Activated B cell treated with CpG ODN at 0.5 μM for 24 hours (primary cell): ENCODE measurements around the gene MAD1L1. TPM values are rescaled to one million over a fixed set of nuclear protein-coding genes. Genes with fewer than 3 reads are reported as not detected.

Source experiments
- ATAC-seq: fragments of 200-7000 bp; cut with Tn5 transposase; one replicate; pipeline ENCODE4 v1.10.0; 2021; ENCODE audit warnings: low read depth, mild to moderate bottlenecking, moderate library complexity
- CTCF ChIA-PET: fragments of 350-600 bp; sonication (Branson Sonifier 250); formaldehyde crosslinking; loops from one replicate; lab custom pipeline; 2021; ENCODE audit warnings: antibody characterized with exemption; lab: Charles Lee
- POLR2A ChIA-PET: fragments of 350-600 bp; sonication (Branson Sonifier 250); formaldehyde crosslinking; loops from one replicate; lab custom pipeline; 2021; ENCODE audit warnings: antibody characterized with exemption; lab: Charles Lee
- DNase-seq: peaks from one replicate; pipeline ENCODE4 v3.0.0; 2022
- H3K27ac Mint-ChIP-seq: one replicate; pipeline ENCODE4 v1.8.0; 2020; ENCODE audit warnings: mixed read lengths
- H3K27me3 Mint-ChIP-seq: one replicate; pipeline ENCODE4 v1.8.0; 2021; ENCODE audit warnings: mixed read lengths
- H3K36me3 Mint-ChIP-seq: one replicate; pipeline ENCODE4 v1.8.0; 2021; ENCODE audit warnings: low read depth, mixed read lengths
- H3K4me1 Mint-ChIP-seq: one replicate; pipeline ENCODE4 v1.8.0; 2021; ENCODE audit warnings: mixed read lengths
- H3K4me3 Mint-ChIP-seq: one replicate; pipeline ENCODE4 v1.8.0; 2020; ENCODE audit warnings: mild to moderate bottlenecking, mixed read lengths
- H3K9me3 Mint-ChIP-seq: one replicate; pipeline ENCODE4 v1.8.0; 2020; ENCODE audit warnings: mixed read lengths
- intact Hi-C: fragments of 100-400 bp; cut with micrococcal nuclease; formaldehyde crosslinking; loops from one replicate; pipeline ENCODE4 v1.15.1; 2024
- total RNA-seq: library from RNA; stranded (reverse); gene quantifications from 2 replicates; pipeline ENCODE4 v1.2.3, GENCODE V29; 2022
- TF ChIP-seq, protein P1 (sequence below): fragments of 200-600 bp; IDR thresholded peaks from one replicate; pipeline ENCODE4 v1.8.0; 2022; ENCODE audit warnings: antibody characterized with exemption, mild to moderate bottlenecking

MAD1L1 gene
- total RNA-seq, 1 donor from 2014 or later = 54.6 TPM

DNA sequence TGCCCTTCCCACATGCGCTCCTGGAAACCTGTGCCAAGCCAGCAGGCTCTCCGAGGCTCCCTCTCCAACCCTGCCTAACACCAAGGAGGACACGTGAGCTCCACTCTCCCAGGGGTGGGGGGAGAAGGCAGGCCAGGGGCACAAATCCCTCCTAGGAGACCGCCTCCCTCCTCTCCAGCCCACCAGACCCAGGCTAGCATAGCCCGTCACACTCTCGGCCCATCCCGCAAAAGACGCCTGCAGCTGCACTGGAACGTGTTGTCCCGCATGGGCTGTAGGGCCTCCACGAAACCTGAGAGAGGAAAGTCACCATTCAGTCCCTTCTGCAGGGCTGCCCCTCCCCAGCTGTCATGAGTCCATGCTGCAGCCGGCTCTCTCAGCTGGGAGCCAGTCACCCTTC is 126.3 kb downstream of the MAD1L1 start:
- ChIA-PET POLR2A (no interaction called here), CTCF (no interaction called here)
- H3K9me3 Mint-ChIP-seq = no peaks in the 10 kb centered on the region
- no peak overlapping the region for H3K27ac Mint-ChIP-seq
- TF ChIP-seq, protein P1, sequence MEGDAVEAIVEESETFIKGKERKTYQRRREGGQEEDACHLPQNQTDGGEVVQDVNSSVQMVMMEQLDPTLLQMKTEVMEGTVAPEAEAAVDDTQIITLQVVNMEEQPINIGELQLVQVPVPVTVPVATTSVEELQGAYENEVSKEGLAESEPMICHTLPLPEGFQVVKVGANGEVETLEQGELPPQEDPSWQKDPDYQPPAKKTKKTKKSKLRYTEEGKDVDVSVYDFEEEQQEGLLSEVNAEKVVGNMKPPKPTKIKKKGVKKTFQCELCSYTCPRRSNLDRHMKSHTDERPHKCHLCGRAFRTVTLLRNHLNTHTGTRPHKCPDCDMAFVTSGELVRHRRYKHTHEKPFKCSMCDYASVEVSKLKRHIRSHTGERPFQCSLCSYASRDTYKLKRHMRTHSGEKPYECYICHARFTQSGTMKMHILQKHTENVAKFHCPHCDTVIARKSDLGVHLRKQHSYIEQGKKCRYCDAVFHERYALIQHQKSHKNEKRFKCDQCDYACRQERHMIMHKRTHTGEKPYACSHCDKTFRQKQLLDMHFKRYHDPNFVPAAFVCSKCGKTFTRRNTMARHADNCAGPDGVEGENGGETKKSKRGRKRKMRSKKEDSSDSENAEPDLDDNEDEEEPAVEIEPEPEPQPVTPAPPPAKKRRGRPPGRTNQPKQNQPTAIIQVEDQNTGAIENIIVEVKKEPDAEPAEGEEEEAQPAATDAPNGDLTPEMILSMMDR = no peak
- no peaks in the 10 kb centered on the region for H3K36me3 Mint-ChIP-seq
- no peak overlapping the region for H3K4me3 Mint-ChIP-seq
- ATAC-seq = no peak
- H3K4me1 Mint-ChIP-seq = peaks cover 40% of the 10 kb centered on the region
- H3K27me3 Mint-ChIP-seq = no peaks in the 10 kb centered on the region
- DNase-seq = no peak
- intact Hi-C loops = no loop called here

GRCh38 chr7:2105917-2106316 is 126.8 kb downstream of the MAD1L1 start:
- Mint-ChIP-seq H3K4me1 (peaks cover 37% of the 10 kb centered on the region), H3K27me3 (no peaks in the 10 kb centered on the region), H3K36me3 (no peaks in the 10 kb centered on the region), H3K27ac (no peak overlapping the region), H3K4me3 (no peak overlapping the region), H3K9me3 (no peaks in the 10 kb centered on the region)
- no peak for DNase-seq
- intact Hi-C loops = no loop called here
- ChIA-PET POLR2A (no interaction called here), CTCF (no interaction called here)
- ATAC-seq = no peak
- TF ChIP-seq, protein P1 = no peak

- ATAC-seq (no peak), DNase-seq (no peak)
- CTCF ChIA-PET = interaction anchor here (0.8 kb wide), 1 partner anchor 243 kb away, joined by 4 read pairs; no protein-coding TSS in a partner anchor
- H3K27ac Mint-ChIP-seq = peak overlapping the region; percentile 59
- no peaks in the 10 kb centered on the region for H3K36me3 Mint-ChIP-seq
- intact Hi-C loops = no loop called here
- H3K4me3 Mint-ChIP-seq = no peak overlapping the region
- POLR2A ChIA-PET = no interaction called here
- H3K4me1 Mint-ChIP-seq = peaks cover 37% of the 10 kb centered on the region
- TF ChIP-seq, protein P1 = no peak
- H3K27me3 Mint-ChIP-seq = no peaks in the 10 kb centered on the region
- H3K9me3 Mint-ChIP-seq = no peaks in the 10 kb centered on the region
Measured at GRCh38 chr7:2105280-2105679, 127.5 kb downstream of the MAD1L1 start.

DNA sequence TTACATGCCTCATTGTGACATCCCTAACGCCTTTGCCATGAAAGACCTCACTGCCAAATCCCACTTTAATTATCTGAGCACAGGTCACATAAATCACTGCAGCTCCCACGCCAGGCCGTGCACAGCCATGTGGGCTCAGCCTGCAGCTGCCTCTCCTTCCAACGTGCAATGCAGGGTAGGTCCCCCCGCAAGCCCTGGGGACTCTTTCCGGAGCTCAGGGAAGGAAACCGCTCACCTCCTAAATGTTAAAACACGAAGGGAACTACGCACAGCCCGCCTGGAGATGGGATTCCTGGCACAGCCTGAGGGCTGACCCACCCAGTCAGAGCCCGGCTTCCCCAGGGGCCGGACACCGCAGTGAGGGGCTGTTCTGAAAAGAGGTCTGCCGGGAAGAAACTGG is 128.0 kb downstream of the MAD1L1 start:
- Mint-ChIP-seq H3K4me3 (no peak overlapping the region), H3K9me3 (no peaks in the 10 kb centered on the region), H3K27ac (peak overlapping the region; percentile 71), H3K4me1 (peaks cover 37% of the 10 kb centered on the region), H3K36me3 (no peaks in the 10 kb centered on the region), H3K27me3 (no peaks in the 10 kb centered on the region)
- ChIA-PET CTCF (interaction anchor here (0.8 kb wide), 1 partner anchor 243 kb away, joined by 4 read pairs; no protein-coding TSS in a partner anchor), POLR2A (no interaction called here)
- DNase-seq (no peak), ATAC-seq (no peak)
- intact Hi-C loops = loop anchor here (1.0 to 5.0 kb wide), 5 partner anchors 53 to 442 kb away; no protein-coding TSS in a partner anchor
- TF ChIP-seq, protein P1 = no peak

DNA sequence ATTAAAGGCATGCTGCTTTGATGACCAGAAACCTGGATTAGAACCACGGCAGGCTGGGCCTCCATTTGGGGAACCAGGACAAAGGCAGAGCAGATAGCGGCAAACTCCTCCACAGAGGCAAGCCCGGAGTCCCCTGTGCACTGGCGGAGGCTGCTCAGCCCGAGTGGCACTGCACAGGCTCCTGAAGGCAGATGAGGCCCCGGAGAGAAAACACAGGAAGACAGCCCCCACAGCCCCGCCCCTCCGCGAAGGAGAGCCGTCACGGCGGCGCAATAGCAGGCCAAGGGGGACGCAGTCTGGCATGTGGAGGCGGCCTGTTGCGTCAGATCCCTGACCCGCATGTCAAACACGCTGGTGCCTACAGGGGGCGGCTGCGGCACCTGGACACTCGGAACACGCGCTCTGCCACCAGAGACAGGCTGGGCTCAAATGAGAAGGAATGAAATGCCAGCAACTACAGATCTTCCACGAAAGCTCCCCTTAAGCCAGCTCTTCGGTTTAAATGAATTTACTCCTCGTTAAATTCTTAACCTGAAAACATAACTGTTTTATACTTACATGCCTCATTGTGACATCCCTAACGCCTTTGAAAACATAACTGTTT is 128.5 kb downstream of the MAD1L1 start:
- no peaks in the 10 kb centered on the region for H3K36me3 Mint-ChIP-seq
- no peaks in the 10 kb centered on the region for H3K9me3 Mint-ChIP-seq
- H3K27ac Mint-ChIP-seq = peak overlapping the region; percentile 71
- DNase-seq (peak; percentile 67), ATAC-seq (peak; percentile 47)
- peaks cover 41% of the 10 kb centered on the region for H3K4me1 Mint-ChIP-seq
- H3K4me3 Mint-ChIP-seq = peak overlapping the region; percentile 61
- CTCF ChIA-PET = interaction anchor here (0.8 kb wide), 1 partner anchor 244 kb away, joined by 4 read pairs; no protein-coding TSS in a partner anchor
- H3K27me3 Mint-ChIP-seq = no peaks in the 10 kb centered on the region
- intact Hi-C loops = loop anchor here (1.0 to 5.0 kb wide), 5 partner anchors 53 to 442 kb away; no protein-coding TSS in a partner anchor
- TF ChIP-seq, protein P1 = no peak
- POLR2A ChIA-PET = no interaction called here
